ENCODE data around the gene PIK3R1.

Gene PIK3R1

DNA sequence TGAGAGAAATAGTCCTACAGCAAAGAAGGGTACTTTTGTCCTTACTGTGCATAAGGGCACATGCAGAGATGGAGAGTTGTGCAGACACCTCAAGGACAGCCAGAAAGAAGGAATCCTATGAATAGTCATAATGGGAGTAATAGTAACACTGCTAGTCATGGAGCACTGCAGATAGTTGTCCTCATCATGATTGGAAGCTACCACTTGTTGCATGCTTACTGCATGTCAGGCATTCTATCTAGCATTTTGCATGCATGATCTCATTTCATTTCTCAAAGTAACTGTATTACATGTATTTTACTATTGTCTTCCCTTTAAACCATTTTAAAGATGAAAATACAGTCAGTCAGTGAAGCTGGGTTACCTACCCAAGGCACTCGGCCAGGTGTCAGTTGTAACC is 81.3 kb downstream of the PIK3R1 start:
- DNase-seq (ENCODE audit: low read depth in 2 of 2): no peak

- no peak for DNase-seq (ENCODE audit: low read depth in 2 of 2)
These were observed 82.1 kb downstream of the PIK3R1 start for GRCh38 chr5:68297656-68298055.

DNA sequence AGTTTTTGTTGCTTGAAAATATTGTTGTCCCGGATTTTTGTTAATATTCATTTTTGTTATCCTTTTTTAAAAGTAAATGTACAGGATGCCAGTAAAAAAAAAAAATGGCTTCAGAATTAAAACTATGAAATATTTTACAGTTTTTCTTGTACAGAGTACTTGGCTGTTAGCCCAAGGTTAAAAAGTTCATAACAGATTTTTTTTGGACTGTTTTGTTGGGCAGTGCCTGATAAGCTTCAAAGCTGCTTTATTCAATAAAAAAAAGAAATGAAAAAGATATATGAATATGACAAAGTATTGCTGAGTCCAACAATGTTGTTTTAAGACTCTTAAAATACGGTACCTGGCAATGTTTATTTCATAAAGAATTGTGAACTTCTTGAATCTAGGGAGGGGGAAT is 82.9 kb downstream of the PIK3R1 start:
- no peak for DNase-seq (ENCODE audit: low read depth in 2 of 2)

GRCh38 chr5:68299105-68299504 is 83.5 kb downstream of the PIK3R1 start:
- DNase-seq (ENCODE audit: low read depth in 2 of 2): no peak

GRCh38 chr5:68299575-68299974 is 84.0 kb downstream of the PIK3R1 start:
- DNase-seq (ENCODE audit: low read depth in 2 of 2): no peak

DNA sequence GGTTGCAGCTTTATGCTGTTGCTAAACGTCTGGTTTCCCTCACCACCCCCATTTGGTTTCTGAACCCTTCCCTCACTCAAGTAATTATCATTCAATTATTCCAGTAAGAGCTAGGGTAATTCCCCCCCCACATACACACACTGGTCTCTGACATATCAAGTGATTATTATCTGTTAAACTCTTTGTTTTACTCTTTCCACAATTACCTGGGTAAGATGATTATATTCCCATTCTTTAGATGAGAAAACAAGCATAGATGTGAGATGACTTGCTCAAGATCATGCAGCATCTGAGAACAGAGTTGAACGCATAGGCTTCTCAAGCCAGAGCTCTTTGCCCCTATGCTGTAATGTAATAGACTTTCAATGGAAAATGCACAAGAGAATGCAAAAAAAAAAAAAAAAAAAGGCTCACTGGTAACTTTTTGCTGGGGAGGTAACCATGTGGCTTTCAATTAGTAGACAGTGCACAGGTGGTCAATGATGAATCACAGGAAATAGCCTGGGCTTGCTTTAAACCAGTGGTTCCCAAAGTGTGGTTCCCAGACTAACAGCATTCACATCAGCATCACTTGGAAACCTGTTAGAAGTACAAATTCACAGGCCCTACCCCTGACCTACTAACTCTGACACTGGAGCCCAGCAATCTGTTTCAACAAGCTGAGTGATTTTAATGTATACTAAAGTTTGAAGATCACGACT is 87.6 kb downstream of the PIK3R1 start:
- DNase-seq (ENCODE audit: low read depth in 2 of 2): no peak

GRCh38 chr5:68303754-68304420 is 88.3 kb downstream of the PIK3R1 start:
- no peak for DNase-seq (ENCODE audit: low read depth in 2 of 2)

- no peak for DNase-seq (ENCODE audit: low read depth in 2 of 2)
These were observed 89.0 kb downstream of the PIK3R1 start for GRCh38 chr5:68304421-68305052.

DNA sequence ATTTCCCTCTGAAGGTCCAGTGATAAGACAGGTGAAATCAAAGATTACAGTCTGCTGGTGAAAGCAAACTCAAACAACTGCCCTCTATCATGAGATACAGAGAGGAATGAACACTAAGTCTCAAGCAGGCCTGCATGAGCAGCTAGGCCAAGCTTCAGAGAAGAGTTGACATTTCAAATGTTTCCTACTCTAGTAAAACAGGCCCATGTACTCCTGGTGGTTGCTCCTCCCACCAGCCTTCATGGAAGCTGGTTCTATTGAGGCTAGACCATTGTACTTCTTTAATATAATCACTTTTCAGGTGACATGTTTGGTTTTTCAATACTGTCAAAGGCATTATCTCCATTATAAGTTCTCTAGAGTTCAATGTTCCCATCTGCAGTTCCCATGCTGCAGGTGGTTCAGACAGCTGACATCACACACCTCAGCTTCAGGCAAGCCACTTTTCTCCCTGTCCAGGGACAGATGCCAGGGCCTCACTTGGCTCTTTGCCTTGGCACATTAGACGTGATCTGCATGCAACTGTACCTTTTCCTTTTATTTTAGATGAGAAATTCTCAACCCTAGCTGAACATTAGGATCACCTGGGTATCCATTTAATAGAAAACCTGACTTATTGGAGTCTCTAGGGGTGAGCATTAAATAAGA is 89.8 kb downstream of the PIK3R1 start:
- DNase-seq (ENCODE audit: low read depth in 2 of 2): no peak

- no peak for DNase-seq (ENCODE audit: low read depth in 2 of 2)
These were observed 90.9 kb downstream of the PIK3R1 start for GRCh38 chr5:68306361-68307014.

DNA sequence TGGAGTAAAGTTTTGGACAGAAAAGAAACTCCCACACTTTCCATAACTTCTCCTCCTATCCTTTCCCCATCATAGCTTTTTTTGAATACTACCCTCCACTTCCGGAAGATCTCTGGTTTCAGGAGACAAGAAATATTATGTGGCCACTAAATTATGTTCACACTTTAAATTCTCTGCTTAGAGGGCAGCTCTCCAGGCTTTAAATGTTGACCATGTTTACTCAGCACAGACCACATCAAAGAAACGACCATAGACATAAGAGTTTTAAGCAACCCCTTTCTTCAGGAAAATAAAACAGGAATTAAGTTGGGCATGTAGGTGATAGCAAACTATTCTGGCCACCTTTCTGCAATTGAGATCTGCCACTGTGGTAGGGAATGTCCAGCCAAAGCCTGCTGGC is 97.8 kb downstream of the PIK3R1 start:
- DNase-seq (ENCODE audit: low read depth in 2 of 2): no peak

- no peak for DNase-seq (ENCODE audit: low read depth in 2 of 2)
These were observed 98.9 kb downstream of the PIK3R1 start for GRCh38 chr5:68314465-68314864.

DNA sequence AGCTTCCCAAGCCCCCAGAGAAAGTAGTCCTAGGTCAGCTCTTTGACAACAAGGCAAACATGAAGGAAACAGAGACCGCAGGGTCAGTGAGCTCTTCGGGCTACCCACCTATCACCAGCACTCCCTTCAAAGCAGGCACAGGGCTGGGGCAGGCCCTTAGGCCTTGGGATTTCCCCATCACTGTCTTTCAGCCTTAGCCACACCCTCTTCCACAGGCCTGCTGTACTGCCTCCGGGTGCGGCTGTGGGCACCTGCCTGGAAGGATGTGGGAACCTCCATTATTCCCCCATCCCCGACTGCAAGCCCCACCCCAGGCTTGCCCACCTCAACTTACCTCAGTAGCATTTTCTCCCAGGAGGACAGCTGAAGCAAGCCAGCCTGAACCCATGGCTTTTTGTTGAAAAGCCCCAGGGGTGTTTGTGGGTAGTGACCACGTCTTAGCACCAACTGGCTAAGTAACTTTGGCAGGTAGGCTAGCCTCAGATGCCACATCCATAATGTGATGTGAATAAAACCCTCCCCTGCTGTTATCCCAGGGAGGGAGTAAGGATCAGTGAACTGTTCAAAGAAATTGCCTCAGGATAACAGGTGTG is 100.2 kb downstream of the PIK3R1 start:
- DNase-seq (ENCODE audit: low read depth in 2 of 2): peak in 1 of 2 donors; percentile 8

DNA sequence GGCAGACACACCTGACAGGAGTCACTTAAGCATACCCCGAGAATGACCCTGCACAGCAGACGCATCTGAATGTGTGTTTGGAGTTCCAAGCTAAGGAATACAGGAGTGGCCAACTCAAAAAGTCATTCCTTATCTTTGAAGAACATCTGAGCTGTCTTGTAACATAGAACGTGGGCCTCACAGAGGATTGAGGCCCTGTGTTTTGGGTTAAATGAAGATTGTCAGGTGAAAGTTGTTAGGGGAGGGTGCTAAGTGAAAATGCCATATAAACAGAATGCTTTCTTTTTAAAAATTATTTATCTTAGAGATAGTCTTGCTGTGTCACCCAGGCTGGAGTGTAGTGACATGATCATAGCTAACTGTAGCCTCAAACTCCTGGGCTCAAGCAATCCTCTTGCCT is 100.9 kb downstream of the PIK3R1 start:
- no peak for DNase-seq (ENCODE audit: low read depth in 2 of 2)

DNA sequence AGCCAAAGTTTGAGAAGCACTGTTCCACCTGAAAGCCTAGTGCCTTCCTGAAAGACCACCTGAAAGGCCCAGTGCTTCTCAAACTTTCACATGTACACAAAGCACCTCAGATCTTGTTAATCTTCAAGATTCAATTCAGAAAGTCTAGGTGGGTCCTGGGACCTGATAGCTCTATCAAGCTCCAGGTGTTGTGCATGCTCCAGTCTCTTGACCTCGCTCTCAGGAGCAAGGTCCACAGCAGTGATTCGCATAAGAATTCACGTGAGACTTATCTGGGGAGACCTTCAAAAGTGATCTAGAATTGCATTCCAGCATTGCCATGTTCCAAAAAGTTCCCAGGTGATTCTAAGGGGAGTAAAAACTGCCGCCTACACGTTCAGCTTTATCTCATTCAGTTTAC is 102.1 kb downstream of the PIK3R1 start:
- DNase-seq (ENCODE audit: low read depth in 2 of 2): no peak

DNA sequence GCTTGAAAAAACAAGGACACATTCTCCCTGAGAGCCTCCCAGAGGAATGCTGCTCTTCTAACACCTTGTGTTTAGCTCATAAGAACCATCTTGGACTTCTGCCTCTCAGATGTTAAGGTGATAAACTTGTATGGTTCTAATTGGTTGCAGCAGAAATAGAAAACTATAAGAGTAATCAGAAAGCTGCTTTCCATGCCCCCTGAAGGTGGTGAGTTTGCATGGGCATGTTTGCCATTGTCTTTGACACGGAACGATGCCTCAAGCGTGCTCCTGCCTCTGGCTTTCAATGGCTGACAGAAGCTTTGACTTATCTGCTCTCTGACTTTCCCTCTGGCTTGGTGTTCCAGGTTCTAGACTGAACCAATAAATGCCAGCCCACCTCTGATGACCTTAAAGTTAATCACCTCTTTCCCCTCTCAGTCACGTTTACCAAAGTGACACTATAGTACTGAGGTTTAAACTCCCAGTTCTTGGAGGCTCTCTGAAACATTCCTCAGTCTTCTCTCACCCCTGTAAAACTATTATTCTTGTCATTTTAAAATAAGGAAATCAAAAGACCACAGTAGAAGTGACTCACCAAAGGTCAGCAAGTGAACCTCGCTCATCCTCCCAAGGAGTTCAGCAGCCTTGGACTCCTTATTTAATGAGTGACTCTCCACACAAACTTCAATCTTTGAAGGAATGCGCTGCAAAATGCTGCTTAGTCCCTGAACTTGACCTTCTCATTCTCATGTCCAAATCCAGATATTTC is 103.6 kb downstream of the PIK3R1 start:
- DNase-seq (ENCODE audit: low read depth in 2 of 2): no peak

DNA sequence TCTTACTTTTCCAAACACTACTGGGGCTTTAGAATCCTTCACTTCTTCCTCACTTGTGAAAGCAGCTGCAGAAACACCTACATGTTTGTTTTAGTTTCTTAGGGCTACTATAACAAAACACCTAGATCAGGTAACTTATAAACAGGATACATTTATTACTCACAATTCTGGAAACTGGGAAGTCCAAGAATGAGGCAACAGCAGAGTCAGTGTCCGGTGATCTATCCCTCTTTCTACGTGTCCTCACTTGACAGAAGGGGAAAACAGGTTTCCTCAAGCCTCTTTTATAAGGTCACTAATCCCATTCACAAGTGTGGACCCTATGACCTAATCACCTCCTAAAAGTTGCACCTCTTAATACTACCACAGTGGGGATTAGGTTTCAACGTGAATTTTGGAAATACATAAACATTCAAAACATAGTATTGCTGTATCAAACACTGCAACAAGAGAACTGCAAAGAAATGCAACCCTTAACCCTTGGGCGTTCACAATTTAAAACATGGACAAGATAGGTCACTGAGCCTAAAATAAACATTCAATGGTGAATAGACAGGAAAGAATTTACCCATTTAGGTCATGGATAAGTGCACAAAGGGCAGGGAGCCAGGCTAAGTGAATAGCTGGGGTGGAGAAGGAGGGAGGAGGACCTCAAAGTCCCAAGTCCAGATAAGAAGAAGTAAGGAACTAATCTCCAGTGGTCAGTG is 104.3 kb downstream of the PIK3R1 start:
- DNase-seq (ENCODE audit: low read depth in 2 of 2): no peak

- no peak for DNase-seq (ENCODE audit: low read depth in 2 of 2)
These were observed 104.9 kb downstream of the PIK3R1 start for GRCh38 chr5:68320413-68320986.

DNA sequence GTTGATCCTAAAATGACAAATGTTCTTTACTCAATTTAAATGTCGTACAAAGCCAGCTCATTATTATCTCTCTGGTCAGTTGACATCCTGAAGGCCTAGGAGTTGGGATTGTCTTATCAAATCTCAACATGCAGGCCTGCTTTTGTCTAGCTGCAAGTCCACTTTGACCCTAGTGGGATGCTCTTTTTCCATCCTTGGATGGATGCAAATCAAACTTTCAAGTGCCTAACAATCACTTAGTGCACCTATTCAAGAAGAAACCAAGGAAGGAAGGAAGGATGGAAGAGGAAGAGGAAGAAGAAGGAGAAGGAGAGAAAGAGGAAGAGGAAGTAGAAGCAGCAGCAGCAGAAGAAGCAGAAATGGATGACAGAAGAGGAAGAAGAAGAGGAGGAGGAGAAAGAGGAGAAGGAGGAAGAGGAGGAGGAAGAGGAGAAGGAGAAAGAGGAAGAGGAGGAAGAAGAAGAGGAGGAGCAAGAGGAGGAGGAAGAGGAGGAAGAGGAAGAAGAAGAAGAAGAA is 109.6 kb downstream of the PIK3R1 start:
- no peak for DNase-seq (ENCODE audit: low read depth in 2 of 2)
